Mesenchymal stem cell (in vitro differentiated cells and primary cell): ENCODE results near the gene FAM124B.

Experiments
- DNase-seq: peaks from one replicate; pipeline ENCODE4 v3.0.0-alpha.2; 2013
- H2AFZ ChIP-seq: one replicate; pipeline ENCODE4 v1.6.1; 2013; ENCODE audit warnings: low read depth, mild to moderate bottlenecking, control low read depth, inconsistent platforms, low read length, moderate library complexity
- H2AK5ac ChIP-seq: 2 replicates; pipeline ENCODE4 v1.6.1; 2013; ENCODE audit warnings: low read length, moderate library complexity, mild to moderate bottlenecking, inconsistent platforms; ENCODE audit not compliant: severe bottlenecking
- H2BK120ac ChIP-seq: one replicate; pipeline ENCODE4 v1.6.1; 2013; ENCODE audit warnings: low read depth, mild to moderate bottlenecking, inconsistent platforms, low read length, moderate library complexity
- H2BK12ac ChIP-seq, 2 experiments: one replicate each; pipeline ENCODE4 v1.6.1; 2013; ENCODE audit warnings: inconsistent platforms in 2 of 2, low read length in 2 of 2, mild to moderate bottlenecking in 2 of 2, moderate library complexity in 2 of 2, control low read depth in 1 of 2
- H2BK15ac ChIP-seq: one replicate; pipeline ENCODE4 v1.6.1; 2013; ENCODE audit warnings: mild to moderate bottlenecking, low read depth, inconsistent platforms; ENCODE audit not compliant: poor library complexity, severe bottlenecking
- H2BK5ac ChIP-seq: 2 replicates; pipeline ENCODE4 v1.6.1; 2013; ENCODE audit warnings: low read depth, mild to moderate bottlenecking, low read length, control low read depth, inconsistent platforms; ENCODE audit not compliant: poor library complexity, severe bottlenecking
- H3K14ac ChIP-seq, 2 experiments: one replicate each; pipeline ENCODE4 v1.6.1; 2013; ENCODE audit warnings: inconsistent platforms in 2 of 2, low read length in 2 of 2, control low read depth in 1 of 2, mild to moderate bottlenecking in 1 of 2, moderate library complexity in 1 of 2
- H3K18ac ChIP-seq, 2 experiments: one replicate each; pipeline ENCODE4 v1.6.1; 2013; ENCODE audit warnings: inconsistent platforms in 2 of 2, low read length in 2 of 2, control low read depth in 1 of 2, low read depth in 1 of 2, mild to moderate bottlenecking in 1 of 2
- H3K23ac ChIP-seq, 2 experiments: one replicate each; pipeline ENCODE4 v1.6.1; 2013; ENCODE audit warnings: inconsistent platforms in 2 of 2, low read length in 2 of 2, mild to moderate bottlenecking in 2 of 2, moderate library complexity in 2 of 2, control low read depth in 1 of 2
- H3K27ac ChIP-seq: 2 replicates; pipeline ENCODE4 v1.5.1; 2013; ENCODE audit warnings: mild to moderate bottlenecking, moderate library complexity, low read length, control low read depth, inconsistent platforms; ENCODE audit not compliant: poor library complexity, severe bottlenecking
- H3K27me3 ChIP-seq, 2 experiments: 2 replicates each; pipeline versions ENCODE4 v1.6.1 to v1.7.0; 2013; ENCODE audit warnings: low read length in 2 of 2, mild to moderate bottlenecking in 2 of 2, moderate library complexity in 2 of 2, control low read depth in 1 of 2, inconsistent platforms in 1 of 2; ENCODE audit not compliant: control insufficient read depth in 1 of 2, insufficient read depth in 1 of 2
- H3K36me3 ChIP-seq, 2 experiments: 2 replicates each; pipeline versions ENCODE4 v1.6.1 to v1.7.0; 2013; ENCODE audit warnings: low read length in 2 of 2, control low read depth in 1 of 2, inconsistent platforms in 1 of 2, low read depth in 1 of 2, mild to moderate bottlenecking in 1 of 2; ENCODE audit not compliant: insufficient read depth in 2 of 2, control insufficient read depth in 1 of 2
- H3K4ac ChIP-seq, 2 experiments: one replicate each; pipeline ENCODE4 v1.6.1; 2013; ENCODE audit warnings: inconsistent platforms in 2 of 2, low read length in 2 of 2, mild to moderate bottlenecking in 2 of 2, moderate library complexity in 2 of 2, control low read depth in 1 of 2, low read depth in 1 of 2
- H3K4me1 ChIP-seq: 2 replicates; pipeline ENCODE4 v1.6.1; 2013; ENCODE audit warnings: low read depth, low read length, control low read depth; ENCODE audit not compliant: control insufficient read depth, insufficient read depth
- H3K4me2 ChIP-seq: 2 replicates; pipeline ENCODE4 v1.6.1; 2013; ENCODE audit warnings: low read length, mild to moderate bottlenecking, inconsistent platforms; ENCODE audit not compliant: poor library complexity, severe bottlenecking
- H3K4me3 ChIP-seq, 2 experiments: 2 replicates each; pipeline versions ENCODE4 v1.5.1 to v1.7.0; 2013; ENCODE audit warnings: low read length in 2 of 2, mild to moderate bottlenecking in 2 of 2, control low read depth in 1 of 2, low read depth in 1 of 2; ENCODE audit not compliant: insufficient read depth in 1 of 2
- H3K79me1 ChIP-seq: replicated peaks from 2 replicates; pipeline ENCODE4 v1.6.1; 2013; ENCODE audit warnings: mild to moderate bottlenecking, control low read depth, low read length, inconsistent platforms; ENCODE audit not compliant: poor library complexity, severe bottlenecking
- H3K9ac ChIP-seq: 2 replicates; pipeline ENCODE4 v1.7.0; 2013; ENCODE audit warnings: mild to moderate bottlenecking, low read length, moderate library complexity
- H3K9me3 ChIP-seq: 2 replicates; pipeline ENCODE4 v1.7.0; 2013; ENCODE audit warnings: mild to moderate bottlenecking, low read length; ENCODE audit not compliant: control insufficient read depth
- H4K8ac ChIP-seq: one replicate; pipeline ENCODE4 v1.6.1; 2013; ENCODE audit warnings: inconsistent platforms, mild to moderate bottlenecking, low read length, moderate library complexity
- H4K91ac ChIP-seq: one replicate; pipeline ENCODE4 v1.6.1; 2013; ENCODE audit warnings: mild to moderate bottlenecking, low read length, inconsistent platforms
- WGBS: methylation state at CpG from one replicate; pipeline ENCODE4 v1.1.7; 2013; ENCODE audit warnings: mixed read lengths; 5-methylcytosine and 5-hydroxymethylcytosine counted together

Gene FAM124B

GRCh38 chr2:224331698-224332097 lies 70.2 kb downstream of the FAM124B start:
- Histone ChIP-seq H3K27ac (no peak overlapping the region), H4K91ac (no peak overlapping the region), H2BK120ac (no peak overlapping the region), H3K23ac (no peak overlapping the region), H3K4me1 (no peaks in the 10 kb centered on the region), H2BK5ac (no peak overlapping the region), H3K4me3 (no peak overlapping the region), H3K4ac (no peak overlapping the region), H3K27me3 (peaks cover 0 to 9% of the 10 kb centered on the region in 2 experiments), H3K14ac (no peak overlapping the region), H3K79me1 (no peaks in the 10 kb centered on the region), H3K9me3 (no peaks in the 10 kb centered on the region), H4K8ac (no peak overlapping the region), H3K36me3 (no peaks in the 10 kb centered on the region), H2BK15ac (no peak overlapping the region), H3K9ac (no peak overlapping the region), H3K4me2 (no peak overlapping the region), H2AK5ac (no peak overlapping the region), H2BK12ac (no peak overlapping the region), H2AFZ (no peak overlapping the region), H3K18ac (no peak overlapping the region)
- WGBS = 35% methylated on average over 8 of the region's 8 CpGs
- no peak for DNase-seq

DNA sequence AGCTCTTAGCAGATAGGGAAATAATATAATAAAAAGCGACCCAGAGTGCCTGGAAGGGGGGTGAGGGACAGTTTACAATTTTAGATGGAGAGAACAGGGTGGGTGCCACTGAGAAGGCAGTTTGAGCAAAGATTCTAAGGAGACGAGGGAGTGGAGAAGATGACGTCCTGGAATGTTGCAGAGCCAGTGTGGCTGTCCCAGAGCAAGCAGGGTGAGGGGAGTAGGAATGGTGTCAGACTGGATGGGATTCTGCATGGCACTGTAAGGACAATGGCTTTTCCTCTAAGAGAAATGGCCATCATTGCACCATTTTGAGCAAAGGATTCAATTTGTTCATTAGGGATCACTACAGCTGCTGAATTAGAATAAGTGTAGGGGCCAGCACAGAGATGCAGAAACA lies 73.1 kb downstream of the FAM124B start:
- WGBS = 84% methylated on average over 3 of the region's 3 CpGs

More for the DNA sequence above, 73.1 kb downstream of the FAM124B start:
- no peak overlapping the region for H2BK120ac ChIP-seq
- H3K14ac ChIP-seq = no peak overlapping the region
- no peak for DNase-seq
- no peak overlapping the region for H4K91ac ChIP-seq
- H3K79me1 ChIP-seq = no peaks in the 10 kb centered on the region
- H3K18ac ChIP-seq = no peak overlapping the region
- no peak overlapping the region for H2AK5ac ChIP-seq
- H3K4me1 ChIP-seq = no peaks in the 10 kb centered on the region
- H4K8ac ChIP-seq = no peak overlapping the region
- no peak overlapping the region for H3K27ac ChIP-seq
- H2AFZ ChIP-seq = no peak overlapping the region
- no peaks in the 10 kb centered on the region for H3K9me3 ChIP-seq
- H3K23ac ChIP-seq = no peak overlapping the region
- no peak overlapping the region for H2BK15ac ChIP-seq
- H2BK5ac ChIP-seq = no peak overlapping the region
- no peak overlapping the region for H3K9ac ChIP-seq
- H3K36me3 ChIP-seq = no peaks in the 10 kb centered on the region
- H3K4me2 ChIP-seq = no peak overlapping the region
- peaks cover 0 to 9% of the 10 kb centered on the region in 2 experiments for H3K27me3 ChIP-seq
- H2BK12ac ChIP-seq = no peak overlapping the region
- H3K4me3 ChIP-seq = no peak overlapping the region
- no peak overlapping the region for H3K4ac ChIP-seq
